ENCODE measurements around the gene ZER1.
A peak's percentile ranks its signal among the peaks of the same experiment; 100 is the strongest.

The ZER1 gene

GRCh38 chr9:128771745-128772519 is at the start of gene ZER1:
ZER1 (minus strand) TSS chr9:128771927; CDS start chr9:128755565, 16,362 bp downstream.
- H3K27me3 Mint-ChIP-seq (ENCODE audit: low read depth): no peaks in the 10 kb centered on the region
- peaks cover 5% of the 10 kb centered on the region for H3K9me3 Mint-ChIP-seq
- peak; percentile 93 for DNase-seq (ENCODE audit: low spot score)
- peak within 1 kb of the TSS; percentile 99 for H3K4me3 Mint-ChIP-seq
- peaks cover 1% of the 10 kb centered on the region for H3K36me3 Mint-ChIP-seq (ENCODE audit: low read depth)
- peaks cover 14% of the 10 kb centered on the region for H3K4me1 Mint-ChIP-seq (ENCODE audit: low read depth)
- peak within 1 kb of the TSS; percentile 100 for H3K27ac Mint-ChIP-seq

- H3K36me3 Mint-ChIP-seq (ENCODE audit: low read depth): peaks cover 18% of the 10 kb centered on the region
Observed at GRCh38 chr9:128820665-128821583, 49.2 kb upstream of the ZER1 start.

GRCh38 chr9:128819716-128820664 is 48.3 kb upstream of the ZER1 start:
- H3K9me3 Mint-ChIP-seq: no peaks in the 10 kb centered on the region
- H3K4me1 Mint-ChIP-seq (ENCODE audit: low read depth): peaks cover 8% of the 10 kb centered on the region
- peak overlapping the region; percentile 51 for H3K4me3 Mint-ChIP-seq
- H3K27me3 Mint-ChIP-seq (ENCODE audit: low read depth): no peaks in the 10 kb centered on the region
- no peak for DNase-seq (ENCODE audit: low spot score)
- H3K36me3 Mint-ChIP-seq (ENCODE audit: low read depth): peaks cover 18% of the 10 kb centered on the region
- no peak overlapping the region for H3K27ac Mint-ChIP-seq

More at GRCh38 chr9:128820665-128821583, 49.2 kb upstream of the ZER1 start:
- H3K4me1 Mint-ChIP-seq (ENCODE audit: low read depth): peaks cover 8% of the 10 kb centered on the region
- H3K9me3 Mint-ChIP-seq: no peaks in the 10 kb centered on the region
- H3K4me3 Mint-ChIP-seq: peak overlapping the region; percentile 51
- H3K27me3 Mint-ChIP-seq (ENCODE audit: low read depth): no peaks in the 10 kb centered on the region
- no peak for DNase-seq (ENCODE audit: low spot score)
- H3K27ac Mint-ChIP-seq: peak overlapping the region; percentile 31

- H3K27me3 Mint-ChIP-seq (ENCODE audit: low read depth): no peaks in the 10 kb centered on the region
- peaks cover 8% of the 10 kb centered on the region for H3K4me1 Mint-ChIP-seq (ENCODE audit: low read depth)
- peak overlapping the region; percentile 68 for H3K27ac Mint-ChIP-seq
- H3K9me3 Mint-ChIP-seq: no peaks in the 10 kb centered on the region
- H3K36me3 Mint-ChIP-seq (ENCODE audit: low read depth): peaks cover 13% of the 10 kb centered on the region
- peak; percentile 29 for DNase-seq (ENCODE audit: low spot score)
- peak overlapping the region; percentile 80 for H3K4me3 Mint-ChIP-seq
Observed at GRCh38 chr9:128818839-128819715, 47.4 kb upstream of the ZER1 start.

- H3K27ac Mint-ChIP-seq: peak within 1 kb of the TSS; percentile 76
- H3K36me3 Mint-ChIP-seq (ENCODE audit: low read depth): peaks cover 13% of the 10 kb centered on the region
- H3K27me3 Mint-ChIP-seq (ENCODE audit: low read depth): no peaks in the 10 kb centered on the region
- H3K9me3 Mint-ChIP-seq: no peaks in the 10 kb centered on the region
- DNase-seq (ENCODE audit: low spot score): peak; percentile 99
- peaks cover 8% of the 10 kb centered on the region for H3K4me1 Mint-ChIP-seq (ENCODE audit: low read depth)
- peak within 1 kb of the TSS; percentile 86 for H3K4me3 Mint-ChIP-seq
Observed at GRCh38 chr9:128818099-128818838, 46.5 kb upstream of the ZER1 start, which contains the start of gene ENDOG. ENDOG (plus strand) TSS chr9:128818500; CDS start chr9:128818685, 185 bp downstream.

- peaks cover 5% of the 10 kb centered on the region for H3K36me3 Mint-ChIP-seq (ENCODE audit: low read depth)
- no peaks in the 10 kb centered on the region for H3K4me1 Mint-ChIP-seq (ENCODE audit: low read depth)
- no peak overlapping the region for H3K4me3 Mint-ChIP-seq
- no peak overlapping the region for H3K27ac Mint-ChIP-seq
- H3K27me3 Mint-ChIP-seq (ENCODE audit: low read depth): no peaks in the 10 kb centered on the region
- DNase-seq (ENCODE audit: low spot score): no peak
- no peaks in the 10 kb centered on the region for H3K9me3 Mint-ChIP-seq
Observed at GRCh38 chr9:128810873-128811272, 39.1 kb upstream of the ZER1 start.

- DNase-seq (ENCODE audit: low spot score): no peak
- Mint-ChIP-seq H3K9me3 (no peaks in the 10 kb centered on the region), H3K4me3 (no peak overlapping the region), H3K36me3 (ENCODE audit: low read depth) (peaks cover 8% of the 10 kb centered on the region), H3K4me1 (ENCODE audit: low read depth) (no peaks in the 10 kb centered on the region), H3K27me3 (ENCODE audit: low read depth) (no peaks in the 10 kb centered on the region), H3K27ac (no peak overlapping the region)
Observed at GRCh38 chr9:128809831-128810230, 38.1 kb upstream of the ZER1 start.

GRCh38 chr9:128809036-128809599 is 37.4 kb upstream of the ZER1 start:
- H3K4me3 Mint-ChIP-seq: no peak overlapping the region
- no peaks in the 10 kb centered on the region for H3K4me1 Mint-ChIP-seq (ENCODE audit: low read depth)
- peaks cover 8% of the 10 kb centered on the region for H3K36me3 Mint-ChIP-seq (ENCODE audit: low read depth)
- no peak overlapping the region for H3K27ac Mint-ChIP-seq
- no peaks in the 10 kb centered on the region for H3K9me3 Mint-ChIP-seq
- DNase-seq (ENCODE audit: low spot score): no peak
- H3K27me3 Mint-ChIP-seq (ENCODE audit: low read depth): no peaks in the 10 kb centered on the region

- Mint-ChIP-seq H3K9me3 (no peaks in the 10 kb centered on the region), H3K27ac (no peak overlapping the region), H3K27me3 (ENCODE audit: low read depth) (no peaks in the 10 kb centered on the region), H3K4me3 (no peak overlapping the region), H3K4me1 (ENCODE audit: low read depth) (no peaks in the 10 kb centered on the region), H3K36me3 (ENCODE audit: low read depth) (peaks cover 8% of the 10 kb centered on the region)
- DNase-seq (ENCODE audit: low spot score): no peak
Observed at GRCh38 chr9:128808543-128808942, 36.8 kb upstream of the ZER1 start.

- Mint-ChIP-seq H3K4me3 (no peak overlapping the region), H3K27ac (no peak overlapping the region), H3K4me1 (ENCODE audit: low read depth) (no peaks in the 10 kb centered on the region), H3K27me3 (ENCODE audit: low read depth) (no peaks in the 10 kb centered on the region), H3K36me3 (ENCODE audit: low read depth) (peaks cover 13% of the 10 kb centered on the region), H3K9me3 (no peaks in the 10 kb centered on the region)
- no peak for DNase-seq (ENCODE audit: low spot score)
Observed at GRCh38 chr9:128807827-128808226, 36.1 kb upstream of the ZER1 start.

- no peaks in the 10 kb centered on the region for H3K4me1 Mint-ChIP-seq (ENCODE audit: low read depth)
- peaks cover 27% of the 10 kb centered on the region for H3K36me3 Mint-ChIP-seq (ENCODE audit: low read depth)
- H3K27ac Mint-ChIP-seq: no peak overlapping the region
- H3K27me3 Mint-ChIP-seq (ENCODE audit: low read depth): no peaks in the 10 kb centered on the region
- no peak overlapping the region for H3K4me3 Mint-ChIP-seq
- no peak for DNase-seq (ENCODE audit: low spot score)
- H3K9me3 Mint-ChIP-seq: no peaks in the 10 kb centered on the region
Observed at GRCh38 chr9:128805661-128806060, 33.9 kb upstream of the ZER1 start.

GRCh38 chr9:128802482-128802881 is 30.8 kb upstream of the ZER1 start:
- no peak overlapping the region for H3K4me3 Mint-ChIP-seq
- peaks cover 1% of the 10 kb centered on the region for H3K4me1 Mint-ChIP-seq (ENCODE audit: low read depth)
- no peak overlapping the region for H3K27ac Mint-ChIP-seq
- no peaks in the 10 kb centered on the region for H3K27me3 Mint-ChIP-seq (ENCODE audit: low read depth)
- DNase-seq (ENCODE audit: low spot score): no peak
- no peaks in the 10 kb centered on the region for H3K9me3 Mint-ChIP-seq
- peaks cover 35% of the 10 kb centered on the region for H3K36me3 Mint-ChIP-seq (ENCODE audit: low read depth)

All from T-helper 2 cell treated with Interferon-gamma antibody and Interleukin-4, amounts not matched to agents 5 μg/mL and 100 μg/mL, for 36 hours (primary cell).